Uterus (tissue), 2 donors: ENCODE measurements around the gene GLI1.
"Not testable (repeated sequence)": the region's sequence is repeated elsewhere in the genome, so short reads cannot be mapped to it uniquely, and the experiment has no call there.

Source experiments
- CTCF ChIP-seq, 4 experiments: fragments of 200-600 bp in 2 of 4; fragments of 450-650 bp in 2 of 4; sonication (generic) in 2 of 4; IDR thresholded peaks; one replicate each; pipeline ENCODE4 v1.5.1; 2016 to 2019; ENCODE audit warnings: antibody characterized with exemption in 4 of 4, mild to moderate bottlenecking in 2 of 4, moderate library complexity in 1 of 4
- POLR2A ChIP-seq, 2 donors: fragments of 450-650 bp; IDR thresholded peaks; one replicate each; pipeline ENCODE4 v1.6.1; 2016; ENCODE audit warnings: antibody characterized with exemption in 2 of 2, mild to moderate bottlenecking in 1 of 2, moderate library complexity in 1 of 2

- TF ChIP-seq CTCF, POLR2A (IDR thresholded peaks at IDR 0.05): not testable (repeated sequence)
Observed at GRCh38 chr12:57414160-57414559, 45.4 kb upstream of the GLI1 start.
